Activated naive CD4-positive, alpha-beta T cell treated with anti-CD3 and anti-CD28 coated beads for 36 hours (primary cell): ENCODE data around the gene ZNF593OS. TPM values are rescaled to one million over a fixed set of nuclear protein-coding genes. Genes with fewer than 3 reads are reported as not detected.

Source experiments
- CTCF ChIA-PET: fragments of 350-600 bp; sonication (Branson Sonifier 250); formaldehyde crosslinking; loops from one replicate; lab custom pipeline; 2021; ENCODE audit warnings: antibody characterized with exemption; lab: Charles Lee
- DNase-seq: peaks from one replicate; pipeline ENCODE4 v3.0.0-alpha.2; 2020
- H3K27ac Mint-ChIP-seq: one replicate; pipeline ENCODE4 v1.8.0; 2021; ENCODE audit warnings: mild to moderate bottlenecking, mixed read lengths
- H3K27me3 Mint-ChIP-seq: one replicate; pipeline ENCODE4 v1.8.0; 2021; ENCODE audit warnings: low read depth, mixed read lengths
- H3K36me3 Mint-ChIP-seq: one replicate; pipeline ENCODE4 v1.8.0; 2021; ENCODE audit warnings: low read depth, mixed read lengths
- H3K4me1 Mint-ChIP-seq: one replicate; pipeline ENCODE4 v1.8.0; 2021; ENCODE audit warnings: low read depth, mixed read lengths
- H3K4me3 Mint-ChIP-seq: one replicate; pipeline ENCODE4 v1.8.0; 2021; ENCODE audit warnings: mild to moderate bottlenecking, moderate library complexity, mixed read lengths
- H3K9me3 Mint-ChIP-seq: one replicate; pipeline ENCODE4 v1.8.0; 2021; ENCODE audit warnings: mixed read lengths
- intact Hi-C: fragments of 100-400 bp; cut with micrococcal nuclease; formaldehyde crosslinking; loops from one replicate; pipeline ENCODE4 v1.15.1; 2023
- total RNA-seq, 2 experiments: library from RNA; stranded (reverse); gene quantifications; one replicate each; pipeline ENCODE4 v1.2.3, GENCODE V29; 2021

Gene ZNF593OS
- total RNA-seq, 2 experiments from 2014 or later = not detected

GRCh38 chr1:26164861-26165842 lies 6.5 kb downstream of the ZNF593OS start:
- intact Hi-C loops = loop anchor here (1.0 to 2.0 kb wide), 3 partner anchors 20 to 129 kb away; no protein-coding TSS in a partner anchor
- Mint-ChIP-seq H3K4me3 (peak overlapping the region; percentile 50), H3K27me3 (peaks cover 21% of the 10 kb centered on the region), H3K27ac (no peak overlapping the region), H3K4me1 (peaks cover 13% of the 10 kb centered on the region), H3K9me3 (no peaks in the 10 kb centered on the region), H3K36me3 (no peaks in the 10 kb centered on the region)
- DNase-seq = no peak
- CTCF ChIA-PET = no interaction called here

- DNase-seq = peak; percentile 42
- Mint-ChIP-seq H3K9me3 (no peaks in the 10 kb centered on the region), H3K27ac (no peak overlapping the region), H3K4me1 (peaks cover 13% of the 10 kb centered on the region), H3K27me3 (peaks cover 25% of the 10 kb centered on the region), H3K4me3 (peak overlapping the region; percentile 50), H3K36me3 (no peaks in the 10 kb centered on the region)
- intact Hi-C loops = loop anchor here (1.0 to 2.0 kb wide), 3 partner anchors 19 to 128 kb away; no protein-coding TSS in a partner anchor
- CTCF ChIA-PET = interaction anchor here (0.8 to 1.9 kb wide), 7 partner anchors 8 to 253 kb away, joined by 3 to 9 read pairs (median 3); no protein-coding TSS in a partner anchor
Measured at GRCh38 chr1:26164036-26164860, 7.4 kb downstream of the ZNF593OS start.

GRCh38 chr1:26163684-26164035 lies 8.0 kb downstream of the ZNF593OS start:
- Mint-ChIP-seq H3K4me3 (peak overlapping the region; percentile 34), H3K4me1 (peaks cover 13% of the 10 kb centered on the region), H3K9me3 (no peaks in the 10 kb centered on the region), H3K36me3 (no peaks in the 10 kb centered on the region), H3K27me3 (peaks cover 25% of the 10 kb centered on the region), H3K27ac (no peak overlapping the region)
- DNase-seq = no peak
- intact Hi-C loops = loop anchor here (1.0 to 2.0 kb wide), 3 partner anchors 19 to 127 kb away; no protein-coding TSS in a partner anchor
- CTCF ChIA-PET = interaction anchor here (0.8 to 1.9 kb wide), 8 partner anchors 9 to 253 kb away, joined by 3 to 9 read pairs (median 3); partner anchors contain the start of gene CEP85

GRCh38 chr1:26162220-26162709 lies 9.4 kb downstream of the ZNF593OS start:
- Mint-ChIP-seq H3K27me3 (peaks cover 27% of the 10 kb centered on the region), H3K27ac (no peak overlapping the region), H3K36me3 (no peaks in the 10 kb centered on the region), H3K9me3 (no peaks in the 10 kb centered on the region), H3K4me3 (peak overlapping the region; percentile 50), H3K4me1 (peaks cover 13% of the 10 kb centered on the region)
- no peak for DNase-seq
- CTCF ChIA-PET = interaction anchor here (0.6 to 1.9 kb wide), 4 partner anchors 9 to 71 kb away, joined by 3 to 9 read pairs (median 4); partner anchors contain the start of genes CEP85 and ZNF593OS
- intact Hi-C loops = no loop called here

GRCh38 chr1:26161415-26162219 lies 10.0 kb downstream of the ZNF593OS start:
- CTCF ChIA-PET = interaction anchor here (0.9 to 1.2 kb wide), 2 partner anchors 8 to 10 kb away, joined by 5 read pairs; partner anchors contain the start of genes ZNF593 and ZNF593OS
- DNase-seq = peak; percentile 48
- Mint-ChIP-seq H3K9me3 (no peaks in the 10 kb centered on the region), H3K27me3 (peaks cover 27% of the 10 kb centered on the region), H3K4me3 (peak overlapping the region; percentile 50), H3K27ac (no peak overlapping the region), H3K36me3 (no peaks in the 10 kb centered on the region), H3K4me1 (peaks cover 16% of the 10 kb centered on the region)
- intact Hi-C loops = no loop called here

GRCh38 chr1:26160527-26161414 lies 10.9 kb downstream of the ZNF593OS start:
- intact Hi-C loops = no loop called here
- Mint-ChIP-seq H3K4me1 (peaks cover 16% of the 10 kb centered on the region), H3K27me3 (peaks cover 29% of the 10 kb centered on the region), H3K36me3 (no peaks in the 10 kb centered on the region), H3K9me3 (no peaks in the 10 kb centered on the region), H3K4me3 (no peak overlapping the region), H3K27ac (no peak overlapping the region)
- DNase-seq = no peak
- CTCF ChIA-PET = interaction anchor here (0.9 kb wide), 1 partner anchor 9 kb away, joined by 5 read pairs; the partner anchor contains the start of gene ZNF593

GRCh38 chr1:26159743-26160039 lies 11.9 kb downstream of the ZNF593OS start:
- H3K36me3 Mint-ChIP-seq = no peaks in the 10 kb centered on the region

GRCh38 chr1:26158908-26159742 lies 12.5 kb downstream of the ZNF593OS start, which contains the start of gene FAM110D:
FAM110D (plus strand) TSS chr1:26159079; CDS start chr1:26161292, 2,213 bp downstream.
- no peak for DNase-seq
- H3K4me3 Mint-ChIP-seq = no peak within 1 kb of the TSS
- peaks cover 11% of the 10 kb centered on the region for H3K4me1 Mint-ChIP-seq
- intact Hi-C loops = no loop called here
- CTCF ChIA-PET = interaction anchor here (0.6 to 4.3 kb wide), 2 partner anchors 13 to 275 kb away, joined by 3 to 21 read pairs; no protein-coding TSS in a partner anchor
- no peaks in the 10 kb centered on the region for H3K36me3 Mint-ChIP-seq
- peaks cover 27% of the 10 kb centered on the region for H3K27me3 Mint-ChIP-seq
- H3K9me3 Mint-ChIP-seq = no peaks in the 10 kb centered on the region
- no peak within 1 kb of the TSS for H3K27ac Mint-ChIP-seq

More at GRCh38 chr1:26159743-26160039, 11.9 kb downstream of the ZNF593OS start:
- no peak for DNase-seq
- no peak overlapping the region for H3K27ac Mint-ChIP-seq
- peaks cover 29% of the 10 kb centered on the region for H3K27me3 Mint-ChIP-seq
- peaks cover 14% of the 10 kb centered on the region for H3K4me1 Mint-ChIP-seq
- CTCF ChIA-PET = no interaction called here
- H3K4me3 Mint-ChIP-seq = no peak overlapping the region
- intact Hi-C loops = no loop called here
- no peaks in the 10 kb centered on the region for H3K9me3 Mint-ChIP-seq

- no peaks in the 10 kb centered on the region for H3K9me3 Mint-ChIP-seq
- peaks cover 7% of the 10 kb centered on the region for H3K4me1 Mint-ChIP-seq
- no peaks in the 10 kb centered on the region for H3K36me3 Mint-ChIP-seq
- DNase-seq = no peak
- H3K27ac Mint-ChIP-seq = no peak overlapping the region
- no peak overlapping the region for H3K4me3 Mint-ChIP-seq
- CTCF ChIA-PET = interaction anchor here (0.6 to 4.3 kb wide), 3 partner anchors 13 to 275 kb away, joined by 3 to 21 read pairs (median 4); no protein-coding TSS in a partner anchor
- intact Hi-C loops = no loop called here
- peaks cover 21% of the 10 kb centered on the region for H3K27me3 Mint-ChIP-seq
Measured at GRCh38 chr1:26158271-26158907, 13.2 kb downstream of the ZNF593OS start.
